ENCODE results near the gene GPR61. TPM values are rescaled to one million over a fixed set of nuclear protein-coding genes. Genes with fewer than 3 reads are reported as not detected.

GPR61 gene
- total and polyA plus RNA-seq, 9 of the 15 experiments (the other 6 are each of a cell fraction or from before 2014, with no cell fraction given) = 0.04 to 1.1 (median 0.25) TPM; not detected in 4

- H3K4me1 ChIP-seq (replicated peaks in 1 of 2; ENCODE audit: control insufficient read depth in 2 of 2, insufficient read depth in 2 of 2, low read length in 2 of 2) = no peaks in the 10 kb centered on the region; a peak in 1 of 5 replicates
- no peaks in the 10 kb centered on the region for H3K9me3 ChIP-seq (replicated peaks; ENCODE audit: control insufficient read depth, insufficient read depth, low read depth, low read length)
- no peaks in the 10 kb centered on the region for H3K9me1 ChIP-seq (ENCODE audit: control insufficient read depth, insufficient read depth, low read length)
- no peak overlapping the region for H3K27ac ChIP-seq (ENCODE audit: extremely low read depth, low read depth, low read length)
- CTCF ChIA-PET (ENCODE audit: low intra/inter-chr PET ratio) = no interaction called here
- no peak overlapping the region for H2AFZ ChIP-seq (ENCODE audit: low read depth, low read length)
- H3K36me3 ChIP-seq (ENCODE audit: control insufficient read depth, insufficient read depth, low read length) = peaks cover 8% of the 10 kb centered on the region; the same call in 2 of the 3 replicates
- no peak overlapping the region for H3K4me2 ChIP-seq (ENCODE audit: insufficient read depth, low read length)
- POLR2A ChIA-PET = interaction anchor here (0.5 to 2.1 kb wide), 5 partner anchors 10 to 36 kb away, joined by 3 to 10 read pairs (median 4); partner anchors contain the start of gene GNAI3
- FAIRE-seq (no peak), DNase-seq (ENCODE audit: extremely low read depth in 1 of 4, low spot score in 3 of 4) (no peak), ATAC-seq (no peak)
- H3K4me3 ChIP-seq = no peak overlapping the region
- intact Hi-C loops (cut with micrococcal nuclease) (no loop called here), in situ Hi-C loops (cut with MboI) (no loop called here)
- H3K79me2 ChIP-seq (ENCODE audit: control insufficient read depth, insufficient read depth, low read length) = peaks cover 82% of the 10 kb centered on the region
- peaks cover 10% of the 10 kb centered on the region; the same call in 1 of the 2 replicates for H4K20me1 ChIP-seq (replicated peaks; ENCODE audit: control insufficient read depth, insufficient read depth, low read length)
- no peak overlapping the region for H3K9ac ChIP-seq (ENCODE audit: insufficient read depth in 1 of 2, low read depth in 2 of 2, low read length in 2 of 2)
- no peaks in the 10 kb centered on the region for H3K27me3 ChIP-seq (ENCODE audit: control insufficient read depth in 2 of 2, insufficient read depth in 2 of 2, low read length in 2 of 2)
- no TSS peak for BruUV-seq (replicated peaks)
- 91% methylated on average over 1 of the region's 1 CpG for WGBS (ENCODE audit: insufficient coverage, low coverage, missing lambda C conversion rate)
- TF ChIP-seq, protein P1, sequence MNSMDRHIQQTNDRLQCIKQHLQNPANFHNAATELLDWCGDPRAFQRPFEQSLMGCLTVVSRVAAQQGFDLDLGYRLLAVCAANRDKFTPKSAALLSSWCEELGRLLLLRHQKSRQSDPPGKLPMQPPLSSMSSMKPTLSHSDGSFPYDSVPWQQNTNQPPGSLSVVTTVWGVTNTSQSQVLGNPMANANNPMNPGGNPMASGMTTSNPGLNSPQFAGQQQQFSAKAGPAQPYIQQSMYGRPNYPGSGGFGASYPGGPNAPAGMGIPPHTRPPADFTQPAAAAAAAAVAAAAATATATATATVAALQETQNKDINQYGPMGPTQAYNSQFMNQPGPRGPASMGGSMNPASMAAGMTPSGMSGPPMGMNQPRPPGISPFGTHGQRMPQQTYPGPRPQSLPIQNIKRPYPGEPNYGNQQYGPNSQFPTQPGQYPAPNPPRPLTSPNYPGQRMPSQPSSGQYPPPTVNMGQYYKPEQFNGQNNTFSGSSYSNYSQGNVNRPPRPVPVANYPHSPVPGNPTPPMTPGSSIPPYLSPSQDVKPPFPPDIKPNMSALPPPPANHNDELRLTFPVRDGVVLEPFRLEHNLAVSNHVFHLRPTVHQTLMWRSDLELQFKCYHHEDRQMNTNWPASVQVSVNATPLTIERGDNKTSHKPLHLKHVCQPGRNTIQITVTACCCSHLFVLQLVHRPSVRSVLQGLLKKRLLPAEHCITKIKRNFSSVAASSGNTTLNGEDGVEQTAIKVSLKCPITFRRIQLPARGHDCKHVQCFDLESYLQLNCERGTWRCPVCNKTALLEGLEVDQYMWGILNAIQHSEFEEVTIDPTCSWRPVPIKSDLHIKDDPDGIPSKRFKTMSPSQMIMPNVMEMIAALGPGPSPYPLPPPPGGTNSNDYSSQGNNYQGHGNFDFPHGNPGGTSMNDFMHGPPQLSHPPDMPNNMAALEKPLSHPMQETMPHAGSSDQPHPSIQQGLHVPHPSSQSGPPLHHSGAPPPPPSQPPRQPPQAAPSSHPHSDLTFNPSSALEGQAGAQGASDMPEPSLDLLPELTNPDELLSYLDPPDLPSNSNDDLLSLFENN (IDR thresholded peaks at IDR 0.05; ENCODE audit: low read depth in 2 of 2, low read length in 2 of 2) = no peak
- TF ChIP-seq, protein P2, sequence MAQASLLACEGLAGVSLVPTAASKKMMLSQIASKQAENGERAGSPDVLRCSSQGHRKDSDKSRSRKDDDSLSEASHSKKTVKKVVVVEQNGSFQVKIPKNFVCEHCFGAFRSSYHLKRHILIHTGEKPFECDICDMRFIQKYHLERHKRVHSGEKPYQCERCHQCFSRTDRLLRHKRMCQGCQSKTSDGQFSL (CRISPR knock-in tag; IDR thresholded peaks at IDR 0.05) = no peak
- TF ChIP-seq, protein P2 (tag; IDR thresholded peaks at IDR 0.05) = no peak
- TF ChIP-seq ZHX1 (conservative IDR thresholded peaks at IDR 0.05; ENCODE audit: low read length) (no peak), POLR2AphosphoS5 (IDR thresholded peaks at IDR 0.05; ENCODE audit: control insufficient read depth, insufficient read depth, low read depth, low read length) (no peak), FOXK1 (CRISPR knock-in tag; IDR thresholded peaks at IDR 0.05; ENCODE audit: borderline replicate concordance) (no peak), GATAD2A (IDR thresholded peaks at IDR 0.05) (no peak), RBM17 (IDR thresholded peaks at IDR 0.05; ENCODE audit: borderline replicate concordance, low read depth, low read length) (no peak), ELK3 (CRISPR knock-in tag; IDR thresholded peaks at IDR 0.05) (no peak), RUNX1 (IDR thresholded peaks at IDR 0.05; ENCODE audit: low read depth) (no peak), ZNF354B (CRISPR knock-in tag; IDR thresholded peaks at IDR 0.05) (no peak), TAL1 (IDR thresholded peaks at IDR 0.05) (no peak), SMARCE1 (IDR thresholded peaks at IDR 0.05) (no peak), ARNT (IDR thresholded peaks at IDR 0.05) (no peak), SOX6 (IDR thresholded peaks at IDR 0.05) (no peak)
Measured at GRCh38 chr1:109569323-109569722, 29.7 kb downstream of the GPR61 start.

Data from K562 (cell line).